K562 (cell line): Measurements from ENCODE around the gene EXT2. TPM values are rescaled to one million over a fixed set of nuclear protein-coding genes. Genes with fewer than 3 reads are reported as not detected.

Experiments used
- CBFA2T3 ChIP-seq: fragments of 450-650 bp; IDR thresholded peaks from 2 replicates; pipeline ENCODE4 v1.6.1; 2017
- FIP1L1 ChIP-seq: fragments of 200-400 bp; formaldehyde crosslinking; IDR thresholded peaks from 2 replicates; pipeline ENCODE4 v1.6.1; 2018; ENCODE audit warnings: mild to moderate bottlenecking, low read depth, low read length; ENCODE audit not compliant: poor library complexity, severe bottlenecking
- FOXM1 ChIP-seq, 2 experiments: fragments of 450-650 bp in 1 of 2; sonication (generic) in 1 of 2; formaldehyde crosslinking in 1 of 2; IDR thresholded peaks; 2 replicates each; pipeline versions ENCODE4 v1.6.1 to v1.9.0; 2017 to 2022; ENCODE audit warnings: low read depth in 2 of 2, mild to moderate bottlenecking in 2 of 2, missing genetic modification reagents in 1 of 2, moderate library complexity in 1 of 2
- HDAC6 ChIP-seq: IDR thresholded peaks from 2 replicates; pipeline ENCODE4 v1.6.1; 2012; ENCODE audit warnings: low read depth, mild to moderate bottlenecking, control low read depth, inconsistent platforms, low read length, moderate library complexity
- NFE2 ChIP-seq: IDR thresholded peaks from 2 replicates; pipeline ENCODE4 v1.6.1; 2014; ENCODE audit warnings: antibody characterized with exemption, low read depth
- POLR2G ChIP-seq: fragments of 200-400 bp; formaldehyde crosslinking; IDR thresholded peaks from 2 replicates; pipeline ENCODE4 v1.6.1; 2017; ENCODE audit warnings: low read depth, mild to moderate bottlenecking, antibody characterized with exemption, low read length, moderate library complexity
- PTBP1 ChIP-seq: fragments of 200-400 bp; formaldehyde crosslinking; IDR thresholded peaks from 2 replicates; pipeline ENCODE4 v1.6.1; 2017; ENCODE audit warnings: low read depth, low read length
- RBM22 ChIP-seq: fragments of 200-400 bp; formaldehyde crosslinking; IDR thresholded peaks from 2 replicates; pipeline ENCODE4 v1.6.1; 2018; ENCODE audit warnings: low read length, low read depth; ENCODE audit not compliant: poor library complexity, severe bottlenecking
- RBM34 ChIP-seq: fragments of 200-400 bp; formaldehyde crosslinking; IDR thresholded peaks from 2 replicates; pipeline ENCODE4 v1.6.1; 2018; ENCODE audit warnings: low read length, borderline replicate concordance; ENCODE audit not compliant: insufficient read depth
- ZFP36 ChIP-seq: fragments of 150-350 bp; IDR thresholded peaks from 2 replicates; pipeline ENCODE4 v1.6.1; 2018; ENCODE audit warnings: low read length, low read depth; ENCODE audit not compliant: partially characterized antibody
- polyA plus RNA-seq, 8 experiments: library from polyadenylated mRNA; depleted of rRNA in 4 of 8; stranded (reverse) in 5 of 8; unstranded in 3 of 8; fragments of >200 nt; fragmentation: Nextera tagmentation in 2 of 8; fragmentation: Illumina TruSeq in 1 of 8; extraction: Ambion mirVana in 2 of 8; extraction: Trizol in 1 of 8; gene quantifications; 2 replicates each; pipeline versions ENCODE4 v1.2.1 to v1.2.3, GENCODE V29; 2011 to 2014; ENCODE audit warnings: inconsistent platforms in 1 of 8, missing spikeins in 1 of 8
- total RNA-seq, 7 experiments: library from RNA; depleted of rRNA in 6 of 7; stranded (reverse); fragments of >200 nt in 6 of 7; fragmentation: Illumina TruSeq in 2 of 7; extraction: Trizol in 2 of 7; gene quantifications; 2 replicates each; pipeline versions ENCODE4 v1.2.1 to v1.2.3, GENCODE V29; 2011 to 2021; ENCODE audit warnings: low replicate concordance in 1 of 7
- TF ChIP-seq, protein P1 (sequence below), 2 experiments: fragments of 450-650 bp; formaldehyde crosslinking in 1 of 2; IDR thresholded peaks; 2 replicates each; pipeline versions ENCODE4 v1.4.0 to v1.6.1; 2014 to 2020; ENCODE audit warnings: mild to moderate bottlenecking in 2 of 2, borderline replicate concordance in 1 of 2, low read depth in 1 of 2
- TF ChIP-seq, protein P2 (sequence below), 2 experiments: fragments of 450-650 bp in 1 of 2; sonication (generic) in 1 of 2; formaldehyde crosslinking in 1 of 2; IDR thresholded peaks in 1 of 2; conservative IDR thresholded peaks in 1 of 2; 2 replicates each; pipeline versions ENCODE4 v1.6.1 to v1.8.1; 2016 to 2023; ENCODE audit warnings: mild to moderate bottlenecking in 2 of 2, moderate library complexity in 2 of 2, inconsistent platforms in 1 of 2, missing genetic modification reagents in 1 of 2
- TF ChIP-seq, protein P3 (sequence below): IDR thresholded peaks from 2 replicates; pipeline ENCODE4 v1.6.1; 2011; ENCODE audit not compliant: insufficient read length; ENCODE audit errors: extremely low read depth
- TF ChIP-seq, protein P4 (sequence below): sonication (generic); formaldehyde crosslinking; IDR thresholded peaks from 2 replicates; pipeline ENCODE4 v1.8.0; 2022; ENCODE audit warnings: missing genetic modification reagents, mild to moderate bottlenecking, borderline replicate concordance

EXT2 gene
- total and polyA plus RNA-seq, 9 of the 15 experiments (the other 6 are each of a cell fraction or from before 2014, with no cell fraction given): 7.5 to 52.1 (median 38.1) TPM

DNA sequence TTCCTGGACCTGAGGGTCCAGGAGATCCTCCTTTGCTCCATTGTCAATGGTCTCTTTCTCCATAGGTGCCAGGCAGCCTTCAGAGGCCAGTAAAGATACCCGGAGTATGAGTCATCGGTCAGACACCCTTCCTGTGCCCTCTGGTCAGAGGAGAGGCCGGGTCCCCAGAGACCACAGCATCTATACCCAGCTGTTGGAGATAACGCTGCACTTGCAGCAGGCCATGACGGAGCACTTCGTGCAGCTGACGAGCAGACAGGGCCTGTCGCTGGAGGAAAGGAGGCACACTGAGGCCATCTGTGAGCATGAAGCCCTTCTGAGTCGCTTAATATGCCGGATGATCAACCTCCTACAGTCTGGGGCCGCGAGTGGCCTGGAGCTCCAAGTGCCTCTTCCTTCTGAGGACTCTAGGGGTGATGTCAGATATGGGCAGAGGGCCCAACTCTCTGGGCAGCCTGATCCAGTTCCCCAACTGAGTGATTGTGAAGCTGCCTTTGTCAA is 47.5 kb upstream of the EXT2 start, which contains the start of gene ACCSL (continued):
- TF ChIP-seq, protein P1, sequence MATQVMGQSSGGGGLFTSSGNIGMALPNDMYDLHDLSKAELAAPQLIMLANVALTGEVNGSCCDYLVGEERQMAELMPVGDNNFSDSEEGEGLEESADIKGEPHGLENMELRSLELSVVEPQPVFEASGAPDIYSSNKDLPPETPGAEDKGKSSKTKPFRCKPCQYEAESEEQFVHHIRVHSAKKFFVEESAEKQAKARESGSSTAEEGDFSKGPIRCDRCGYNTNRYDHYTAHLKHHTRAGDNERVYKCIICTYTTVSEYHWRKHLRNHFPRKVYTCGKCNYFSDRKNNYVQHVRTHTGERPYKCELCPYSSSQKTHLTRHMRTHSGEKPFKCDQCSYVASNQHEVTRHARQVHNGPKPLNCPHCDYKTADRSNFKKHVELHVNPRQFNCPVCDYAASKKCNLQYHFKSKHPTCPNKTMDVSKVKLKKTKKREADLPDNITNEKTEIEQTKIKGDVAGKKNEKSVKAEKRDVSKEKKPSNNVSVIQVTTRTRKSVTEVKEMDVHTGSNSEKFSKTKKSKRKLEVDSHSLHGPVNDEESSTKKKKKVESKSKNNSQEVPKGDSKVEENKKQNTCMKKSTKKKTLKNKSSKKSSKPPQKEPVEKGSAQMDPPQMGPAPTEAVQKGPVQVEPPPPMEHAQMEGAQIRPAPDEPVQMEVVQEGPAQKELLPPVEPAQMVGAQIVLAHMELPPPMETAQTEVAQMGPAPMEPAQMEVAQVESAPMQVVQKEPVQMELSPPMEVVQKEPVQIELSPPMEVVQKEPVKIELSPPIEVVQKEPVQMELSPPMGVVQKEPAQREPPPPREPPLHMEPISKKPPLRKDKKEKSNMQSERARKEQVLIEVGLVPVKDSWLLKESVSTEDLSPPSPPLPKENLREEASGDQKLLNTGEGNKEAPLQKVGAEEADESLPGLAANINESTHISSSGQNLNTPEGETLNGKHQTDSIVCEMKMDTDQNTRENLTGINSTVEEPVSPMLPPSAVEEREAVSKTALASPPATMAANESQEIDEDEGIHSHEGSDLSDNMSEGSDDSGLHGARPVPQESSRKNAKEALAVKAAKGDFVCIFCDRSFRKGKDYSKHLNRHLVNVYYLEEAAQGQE (IDR thresholded peaks at IDR 0.05; ENCODE audit: borderline replicate concordance): peak; percentile 14; the same call in 1 of the 2 replicates
- TF ChIP-seq, protein P1 (CRISPR knock-in tag; IDR thresholded peaks at IDR 0.05; ENCODE audit: low read depth): no peak
- TF ChIP-seq ZFP36 (no peak), POLR2G (no peak), CBFA2T3 (peak; percentile 53), RBM34 (no peak), NFE2 (peak; percentile 54; the same call in 1 of the 2 replicates), FOXM1 (IDR thresholded peaks at IDR 0.05; ENCODE audit: low read depth) (no peak), FOXM1 (CRISPR knock-in tag; IDR thresholded peaks at IDR 0.05; ENCODE audit: low read depth) (no peak), FIP1L1 (no peak), PTBP1 (no peak), RBM22 (no peak), HDAC6 (no peak)
- TF ChIP-seq, protein P2, sequence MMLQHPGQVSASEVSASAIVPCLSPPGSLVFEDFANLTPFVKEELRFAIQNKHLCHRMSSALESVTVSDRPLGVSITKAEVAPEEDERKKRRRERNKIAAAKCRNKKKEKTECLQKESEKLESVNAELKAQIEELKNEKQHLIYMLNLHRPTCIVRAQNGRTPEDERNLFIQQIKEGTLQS (IDR thresholded peaks at IDR 0.05): peak; percentile 55; the same call in 1 of the 2 replicates
- TF ChIP-seq, protein P2 (CRISPR knock-in tag; conservative IDR thresholded peaks at IDR 0.05): no peak
- TF ChIP-seq, protein P3, sequence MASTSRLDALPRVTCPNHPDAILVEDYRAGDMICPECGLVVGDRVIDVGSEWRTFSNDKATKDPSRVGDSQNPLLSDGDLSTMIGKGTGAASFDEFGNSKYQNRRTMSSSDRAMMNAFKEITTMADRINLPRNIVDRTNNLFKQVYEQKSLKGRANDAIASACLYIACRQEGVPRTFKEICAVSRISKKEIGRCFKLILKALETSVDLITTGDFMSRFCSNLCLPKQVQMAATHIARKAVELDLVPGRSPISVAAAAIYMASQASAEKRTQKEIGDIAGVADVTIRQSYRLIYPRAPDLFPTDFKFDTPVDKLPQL: no peak
- TF ChIP-seq, protein P4, sequence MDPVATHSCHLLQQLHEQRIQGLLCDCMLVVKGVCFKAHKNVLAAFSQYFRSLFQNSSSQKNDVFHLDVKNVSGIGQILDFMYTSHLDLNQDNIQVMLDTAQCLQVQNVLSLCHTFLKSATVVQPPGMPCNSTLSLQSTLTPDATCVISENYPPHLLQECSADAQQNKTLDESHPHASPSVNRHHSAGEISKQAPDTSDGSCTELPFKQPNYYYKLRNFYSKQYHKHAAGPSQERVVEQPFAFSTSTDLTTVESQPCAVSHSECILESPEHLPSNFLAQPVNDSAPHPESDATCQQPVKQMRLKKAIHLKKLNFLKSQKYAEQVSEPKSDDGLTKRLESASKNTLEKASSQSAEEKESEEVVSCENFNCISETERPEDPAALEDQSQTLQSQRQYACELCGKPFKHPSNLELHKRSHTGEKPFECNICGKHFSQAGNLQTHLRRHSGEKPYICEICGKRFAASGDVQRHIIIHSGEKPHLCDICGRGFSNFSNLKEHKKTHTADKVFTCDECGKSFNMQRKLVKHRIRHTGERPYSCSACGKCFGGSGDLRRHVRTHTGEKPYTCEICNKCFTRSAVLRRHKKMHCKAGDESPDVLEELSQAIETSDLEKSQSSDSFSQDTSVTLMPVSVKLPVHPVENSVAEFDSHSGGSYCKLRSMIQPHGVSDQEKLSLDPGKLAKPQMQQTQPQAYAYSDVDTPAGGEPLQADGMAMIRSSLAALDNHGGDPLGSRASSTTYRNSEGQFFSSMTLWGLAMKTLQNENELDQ: no peak
